PFSK-1 (cell line): Measurements from ENCODE around the gene RBMS3.

Experiments used
- POLR2AphosphoS5 ChIP-seq: IDR thresholded peaks from 2 replicates; pipeline ENCODE4 v1.6.1; 2012; ENCODE audit warnings: low read depth, mild to moderate bottlenecking, control low read depth, low read length, moderate library complexity
- REST ChIP-seq, 2 experiments: IDR thresholded peaks; 2 replicates each; pipeline versions ENCODE4 v1.6.1 to v1.8.0; 2011 to 2012; ENCODE audit warnings: low read depth in 2 of 2, low read length in 2 of 2, control low read depth in 1 of 2, inconsistent platforms in 1 of 2, mild to moderate bottlenecking in 1 of 2, moderate library complexity in 1 of 2; ENCODE audit not compliant: insufficient read depth in 1 of 2
- SIN3A ChIP-seq: IDR thresholded peaks from 2 replicates; pipeline ENCODE4 v1.6.1; 2012; ENCODE audit warnings: mild to moderate bottlenecking, low read length, moderate library complexity, borderline replicate concordance; ENCODE audit not compliant: insufficient read depth
- TAF1 ChIP-seq: IDR thresholded peaks from 2 replicates; pipeline ENCODE4 v1.6.1; 2012; ENCODE audit warnings: low read length, control low read depth, borderline replicate concordance; ENCODE audit not compliant: insufficient read depth

GRCh38 chr3:29859726-29860270 is 578.9 kb downstream of the RBMS3 start:
- TF ChIP-seq REST (IDR thresholded peaks at IDR 0.05; ENCODE audit: insufficient read depth in 1 of 2, low read depth in 2 of 2, low read length in 2 of 2) (no peak), SIN3A (no peak), TAF1 (no peak), POLR2AphosphoS5 (no peak)
